Measurements from ENCODE around the gene HOXB4. TPM values are rescaled to one million over a fixed set of nuclear protein-coding genes. Genes with fewer than 3 reads are reported as not detected.

The HOXB4 gene
- total and polyA plus RNA-seq, 8 donors = 0.45 to 5.1 (median 2.1) TPM; not detected in 2

GRCh38 chr17:48574505-48575065, 3.6 kb downstream of the HOXB4 start:
- H3K4me1 ChIP-seq = peaks cover 17 to 77% (median 51%) of the 10 kb centered on the region in 4 donors
- H3K9me3 ChIP-seq = no peaks in the 10 kb centered on the region
- H3K4me3 ChIP-seq = peak overlapping the region; percentile 17 to 58 (median 48)
- TF ChIP-seq POLR2A (IDR thresholded peaks at IDR 0.05) = no peak
- no peak for TF ChIP-seq CTCF (IDR thresholded peaks at IDR 0.05)
- no peak for TF ChIP-seq EP300 (IDR thresholded peaks at IDR 0.05)
- no peak for TF ChIP-seq POLR2AphosphoS5 (IDR thresholded peaks at IDR 0.05)
- no peak for DNase-seq
- peak overlapping the region in 4 of 5 donors; percentile 91 to 95 (median 93) for H3K27ac ChIP-seq
- intact Hi-C loops (cut with DNase I; ENCODE audit: low total_unique reads) = no loop called here
- 29 to 38% (median 33%) methylated on average over 8 of the region's 8 CpGs for WGBS, 5 donors
- no peaks in the 10 kb centered on the region for H3K36me3 ChIP-seq
- H3K27me3 ChIP-seq = peaks cover 0 to 100% (median 79%) of the 10 kb centered on the region in 3 donors

GRCh38 chr17:48571826-48572417, 6.2 kb downstream of the HOXB4 start:
- no peak for DNase-seq
- intact Hi-C loops (cut with DNase I; ENCODE audit: low total_unique reads) = no loop called here
- TF ChIP-seq POLR2AphosphoS5 (IDR thresholded peaks at IDR 0.05) = no peak
- TF ChIP-seq EP300 (IDR thresholded peaks at IDR 0.05) = no peak
- TF ChIP-seq CTCF (IDR thresholded peaks at IDR 0.05) = no peak
- no peak for TF ChIP-seq POLR2A (IDR thresholded peaks at IDR 0.05)
- Histone ChIP-seq H3K27ac (peak overlapping the region; percentile 32 to 95 (median 93)), H3K36me3 (no peaks in the 10 kb centered on the region), H3K9me3 (no peaks in the 10 kb centered on the region), H3K27me3 (peaks cover 0 to 100% (median 63%) of the 10 kb centered on the region in 3 donors), H3K4me3 (peak overlapping the region; percentile 27 to 57 (median 38)), H3K4me1 (peaks cover 23 to 88% (median 58%) of the 10 kb centered on the region in 4 donors)
- 33 to 67% (median 45%) methylated on average over 1 of the region's 1 CpG for WGBS, 5 donors

GRCh38 chr17:48571024-48571818, 6.9 kb downstream of the HOXB4 start:
- H3K4me3 ChIP-seq = peak overlapping the region; percentile 27 to 57 (median 38)

More at GRCh38 chr17:48571024-48571818, 6.9 kb downstream of the HOXB4 start:
- peak overlapping the region; percentile 32 to 95 (median 93) for H3K27ac ChIP-seq
- H3K4me1 ChIP-seq = peaks cover 18 to 88% (median 56%) of the 10 kb centered on the region in 4 donors
- TF ChIP-seq POLR2A (IDR thresholded peaks at IDR 0.05) (no peak), CTCF (IDR thresholded peaks at IDR 0.05) (no peak), EP300 (IDR thresholded peaks at IDR 0.05) (no peak), POLR2AphosphoS5 (IDR thresholded peaks at IDR 0.05) (no peak)
- no peaks in the 10 kb centered on the region for H3K36me3 ChIP-seq
- DNase-seq = no peak
- intact Hi-C loops (cut with DNase I; ENCODE audit: low total_unique reads) = no loop called here
- 21 to 25% (median 22%) methylated on average over 26 of the region's 26 CpGs for WGBS, 5 donors
- peaks cover 0 to 100% (median 59%) of the 10 kb centered on the region in 3 donors for H3K27me3 ChIP-seq
- H3K9me3 ChIP-seq = no peaks in the 10 kb centered on the region
